Prostate gland (tissue), 2 donors: Measurements from ENCODE around the gene NSL1.

Experiments used
- CTCF ChIP-seq, 4 experiments: fragments of 200-600 bp in 2 of 4; fragments of 450-650 bp in 2 of 4; sonication (generic) in 2 of 4; IDR thresholded peaks; 1 replicate in 3 of 4; 2 replicates in 1 of 4; pipeline ENCODE4 v1.5.1; 2016 to 2019; ENCODE audit warnings: antibody characterized with exemption in 4 of 4, mild to moderate bottlenecking in 2 of 4, moderate library complexity in 2 of 4
- POLR2A ChIP-seq: fragments of 450-650 bp; IDR thresholded peaks from one replicate; pipeline ENCODE4 v1.6.1; 2016; ENCODE audit warnings: antibody characterized with exemption, mild to moderate bottlenecking
- POLR2AphosphoS5 ChIP-seq: sonication (generic); formaldehyde crosslinking; IDR thresholded peaks from one replicate; pipeline ENCODE4 v1.6.1; 2017; ENCODE audit warnings: antibody characterized with exemption

- TF ChIP-seq CTCF (IDR thresholded peaks at IDR 0.05) (no peak), POLR2A (no peak), POLR2AphosphoS5 (no peak)
Measured at GRCh38 chr1:212716161-212716560, 75.4 kb downstream of the NSL1 start.
